A549 (cell line): ENCODE results near the gene SLCO3A1. TPM values are rescaled to one million over a fixed set of nuclear protein-coding genes. Genes with fewer than 3 reads are reported as not detected.

Experiments
- ATAC-seq, 2 experiments: fragments of 200-7000 bp in 1 of 2; fragments of >200 bp in 1 of 2; cut with Nextera tagmentation in 1 of 2; cut with Tn5 transposase in 1 of 2; 3 replicates each; pipeline versions ENCODE4 v1.8.0 to v1.9.1; 2018 to 2020; ENCODE audit warnings: mild to moderate bottlenecking in 1 of 2, moderate library complexity in 1 of 2
- CTCF ChIA-PET: fragments of 300-600 bp; sonication (Branson Sonifier 250); formaldehyde crosslinking; extraction: SDS; loops from one replicate; lab custom pipeline; 2021; ENCODE audit warnings: antibody characterized with exemption, inconsistent platforms; lab: Yijun Ruan, JAX
- POLR2A ChIA-PET: fragments of 350-600 bp; formaldehyde crosslinking; extraction: SDS; loops from one replicate; lab custom pipeline; 2021; ENCODE audit warnings: antibody characterized with exemption, inconsistent platforms; lab: Yijun Ruan, JAX
- DNase-seq, 2 experiments: peaks; one replicate each; pipeline versions ENCODE4 v3.0.0 to v3.0.0-alpha.2; 2011 to 2016; ENCODE audit warnings: low read depth in 1 of 2, low spot score in 1 of 2
- FAIRE-seq: peaks from 2 replicates; lab custom pipeline; 2011; peaks lifted over from hg19 to GRCh38; lab: Jason Lieb, UNC
- H3K27ac ChIP-seq, 2 experiments: fragments of >200 bp; sonication (Bioruptor Twin); formaldehyde crosslinking; 3 replicates each; pipeline ENCODE4 v1.5.1; 2016 to 2017
- H3K4me1 ChIP-seq: fragments of >200 bp; sonication (Bioruptor Twin); formaldehyde crosslinking; 3 replicates; pipeline ENCODE4 v1.6.1; 2016
- H3K4me2 ChIP-seq: fragments of >200 bp; sonication (Bioruptor Twin); formaldehyde crosslinking; 3 replicates; pipeline ENCODE4 v1.6.1; 2016
- H3K4me3 ChIP-seq: fragments of >200 bp; sonication (Bioruptor Twin); formaldehyde crosslinking; 3 replicates; pipeline ENCODE4 v1.5.1; 2016
- H3K9me3 ChIP-seq: fragments of >200 bp; sonication (Bioruptor Twin); formaldehyde crosslinking; 3 replicates; pipeline ENCODE4 v1.6.1; 2016
- BHLHE40 ChIP-seq: IDR thresholded peaks from 2 replicates; pipeline ENCODE4 v1.6.1; 2012; ENCODE audit warnings: low read depth, low read length, inconsistent platforms
- CHD2 ChIP-seq: fragments of 150-350 bp; IDR thresholded peaks from 2 replicates; pipeline ENCODE4 v1.6.1; 2014; ENCODE audit warnings: low read length; ENCODE audit not compliant: partially characterized antibody
- CHD4 ChIP-seq: fragments of 200-600 bp; sonication (generic); IDR thresholded peaks from 2 replicates; pipeline ENCODE4 v1.6.1; 2016; ENCODE audit warnings: antibody characterized with exemption, mild to moderate bottlenecking, borderline replicate concordance
- EHMT2 ChIP-seq: fragments of 200-600 bp; sonication (generic); IDR thresholded peaks from 2 replicates; pipeline ENCODE4 v1.6.1; 2016; ENCODE audit warnings: antibody characterized with exemption, low read depth, mild to moderate bottlenecking, moderate library complexity
- ELK1 ChIP-seq: fragments of 150-350 bp; IDR thresholded peaks from 2 replicates; pipeline ENCODE4 v1.6.1; 2014; ENCODE audit warnings: low read depth, mild to moderate bottlenecking, low read length
- EP300 ChIP-seq, 2 experiments: fragments of >200 bp; sonication (Bioruptor Twin); formaldehyde crosslinking; IDR thresholded peaks; 2 replicates in 1 of 2; 3 replicates in 1 of 2; pipeline ENCODE4 v1.6.1; 2016 to 2017
- ESRRA ChIP-seq: fragments of 150-350 bp; IDR thresholded peaks from 2 replicates; pipeline ENCODE4 v1.6.1; 2014; ENCODE audit warnings: mild to moderate bottlenecking, low read length, borderline replicate concordance
- FOSL2 ChIP-seq, 2 experiments: fragments of 450-650 bp in 1 of 2; fragments of >200 bp in 1 of 2; sonication (Bioruptor Twin) in 1 of 2; formaldehyde crosslinking; IDR thresholded peaks; 2 replicates each; pipeline versions ENCODE4 v1.5.0 to v1.6.1; 2016 to 2020; ENCODE audit warnings: mild to moderate bottlenecking in 1 of 2, moderate library complexity in 1 of 2
- HDAC2 ChIP-seq: fragments of 200-600 bp; sonication (generic); IDR thresholded peaks from 2 replicates; pipeline ENCODE4 v1.6.1; 2016
- HOXA7 ChIP-seq: fragments of 250-450 bp; sonication (Bioruptor Pico); IDR thresholded peaks from 2 replicates; pipeline ENCODE4 v1.5.0; 2020; ENCODE audit warnings: mild to moderate bottlenecking, moderate library complexity
- HOXB5 ChIP-seq: fragments of 250-450 bp; sonication (Bioruptor Pico); IDR thresholded peaks from 2 replicates; pipeline ENCODE4 v1.5.0; 2020; ENCODE audit warnings: mild to moderate bottlenecking, moderate library complexity
- JUNB ChIP-seq: fragments of >200 bp; sonication (Bioruptor Twin); formaldehyde crosslinking; IDR thresholded peaks from 2 replicates; pipeline ENCODE4 v1.6.1; 2016
- NFE2L2 ChIP-seq: fragments of 150-350 bp; conservative IDR thresholded peaks from 2 replicates; pipeline ENCODE4 v1.6.1; 2014; ENCODE audit warnings: low read length
- NPAS2 ChIP-seq: fragments of 250-450 bp; sonication (Bioruptor Pico); IDR thresholded peaks from 2 replicates; pipeline ENCODE4 v1.8.0; 2022; ENCODE audit warnings: mild to moderate bottlenecking, moderate library complexity, borderline replicate concordance
- NR3C1 ChIP-seq: fragments of >200 bp; sonication (Bioruptor Twin); formaldehyde crosslinking; IDR thresholded peaks from 3 replicates; pipeline ENCODE4 v1.6.1; 2017
- PHF8 ChIP-seq: fragments of 200-600 bp; sonication (generic); IDR thresholded peaks from 2 replicates; pipeline ENCODE4 v1.6.1; 2016; ENCODE audit warnings: low read depth, mild to moderate bottlenecking, antibody characterized with exemption, moderate library complexity, borderline replicate concordance
- POLR2AphosphoS2 ChIP-seq: conservative IDR thresholded peaks from 2 replicates; pipeline ENCODE4 v1.6.1; 2012; ENCODE audit warnings: low read length, improper control_type of control experiment, inconsistent platforms
- RAD21 ChIP-seq, 2 experiments: fragments of >200 bp in 1 of 2; sonication (Bioruptor Twin) in 1 of 2; formaldehyde crosslinking in 1 of 2; IDR thresholded peaks in 1 of 2; conservative IDR thresholded peaks in 1 of 2; 2 replicates in 1 of 2; 3 replicates in 1 of 2; pipeline ENCODE4 v1.6.1; 2012 to 2018; ENCODE audit warnings: inconsistent platforms in 1 of 2
- RARB ChIP-seq: fragments of 250-450 bp; sonication (Bioruptor Pico); IDR thresholded peaks from 2 replicates; pipeline ENCODE4 v1.8.0; 2021; ENCODE audit warnings: mild to moderate bottlenecking, moderate library complexity
- RNF2 ChIP-seq: fragments of 200-600 bp; sonication (generic); IDR thresholded peaks from 2 replicates; pipeline ENCODE4 v1.6.1; 2016; ENCODE audit warnings: low read depth, mild to moderate bottlenecking, antibody characterized with exemption, moderate library complexity, borderline replicate concordance
- SMC3 ChIP-seq: fragments of >200 bp; sonication (Bioruptor Twin); formaldehyde crosslinking; IDR thresholded peaks from 3 replicates; pipeline ENCODE4 v1.6.1; 2018; ENCODE audit warnings: inconsistent platforms
- TFCP2L1 ChIP-seq: fragments of 250-450 bp; sonication (Bioruptor Pico); IDR thresholded peaks from 2 replicates; pipeline ENCODE4 v1.5.0; 2021; ENCODE audit warnings: mild to moderate bottlenecking
- USF2 ChIP-seq: fragments of 450-650 bp; IDR thresholded peaks from 2 replicates; pipeline ENCODE4 v1.6.1; 2014; ENCODE audit warnings: antibody characterized with exemption
- ZC3H11A ChIP-seq: fragments of 450-650 bp; IDR thresholded peaks from 2 replicates; pipeline ENCODE4 v1.6.1; 2014; ENCODE audit warnings: antibody characterized with exemption, mild to moderate bottlenecking
- ZNF302 ChIP-seq: fragments of 250-450 bp; sonication (Bioruptor Pico); IDR thresholded peaks from 2 replicates; pipeline ENCODE4 v1.9.0; 2021; ENCODE audit warnings: inconsistent platforms, mild to moderate bottlenecking, moderate library complexity
- WGBS: methylation state at CpG from one replicate; pipeline ENCODE4 v1.1.6; 2017; ENCODE audit errors: missing lambda C conversion rate; 5-methylcytosine and 5-hydroxymethylcytosine counted together
- polyA plus RNA-seq, 4 experiments: library from polyadenylated mRNA; depleted of rRNA in 3 of 4; stranded (reverse); fragments of >200 nt; fragmentation: RNase III in 1 of 4; extraction: RNeasy Plus Mini Kit Qiagen cat#74134 plus additional on column Dnase treatment in 1 of 4; gene quantifications; 2 replicates in 3 of 4; 3 replicates in 1 of 4; pipeline ENCODE4 v1.2.3, GENCODE V29; 2011 to 2017
- TF ChIP-seq, protein P1 (sequence below): IDR thresholded peaks from 2 replicates; pipeline ENCODE4 v1.6.1; 2012
- TF ChIP-seq, protein P2 (sequence below): fragments of >200 bp; sonication (Bioruptor Twin); formaldehyde crosslinking; IDR thresholded peaks from 2 replicates; pipeline ENCODE4 v1.6.1; 2016

Gene SLCO3A1
- polyA plus RNA-seq, 2 of the 4 experiments (the other 2 are of a cell fraction): 16.8 to 17.0 TPM

DNA sequence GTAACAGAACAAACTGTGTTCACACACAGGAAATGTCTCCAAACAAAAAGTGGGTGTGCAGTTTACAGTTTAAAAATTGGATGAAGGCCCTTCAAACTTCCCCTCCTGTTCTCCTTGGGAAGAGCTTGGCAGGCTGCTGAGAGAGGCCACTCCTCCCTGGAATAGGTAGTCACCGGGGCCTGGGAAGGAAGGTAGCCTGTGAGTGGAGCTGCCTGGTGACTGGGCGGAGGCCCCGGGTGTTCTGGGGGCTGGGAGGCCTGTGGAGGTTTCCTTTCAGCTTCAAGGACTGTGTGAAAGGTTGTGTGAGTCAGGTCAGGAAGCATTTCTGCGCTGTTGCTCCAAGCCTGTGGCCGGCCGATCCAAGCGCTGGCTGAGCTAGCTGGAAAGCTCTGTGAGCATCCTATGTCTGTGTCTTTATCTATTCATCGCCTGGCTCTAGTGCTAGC is 14.1 kb downstream of the SLCO3A1 start:
- CTCF ChIA-PET: interaction anchor here (0.7 to 2.4 kb wide), 12 partner anchors 10 to 811 kb away, joined by 3 to 12 read pairs (median 4); partner anchors contain the start of gene SLCO3A1
- no peak overlapping the region for H3K4me3 ChIP-seq
- TF ChIP-seq FOSL2 (IDR thresholded peaks at IDR 0.05): no peak
- TF ChIP-seq FOSL2 (CRISPR knock-in tag; IDR thresholded peaks at IDR 0.05): peak; percentile 35; the same call in 1 of the 2 replicates
- TF ChIP-seq HDAC2: no peak
- no peak for TF ChIP-seq RAD21 (conservative IDR thresholded peaks at IDR 0.05 in 1 of 2, IDR thresholded peaks at IDR 0.05 in 1 of 2)
- FAIRE-seq: no peak
- peak overlapping the region; percentile 47 for H3K4me2 ChIP-seq
- WGBS: 35% methylated on average over 8 of the region's 8 CpGs
- DNase-seq: peak; percentile 73 to 78
- H3K4me1 ChIP-seq: peaks cover 28% of the 10 kb centered on the region
- H3K27ac ChIP-seq: peak overlapping the region; percentile 40 to 79
- H3K9me3 ChIP-seq: no peaks in the 10 kb centered on the region
- peak; percentile 98 to 99 for ATAC-seq
- POLR2A ChIA-PET: interaction anchor here (0.7 to 1.4 kb wide), 6 partner anchors 13 to 202 kb away, joined by 3 to 17 read pairs (median 4); partner anchors contain the start of gene SLCO3A1

- no peaks in the 10 kb centered on the region for H3K9me3 ChIP-seq
Observed at GRCh38 chr15:91870876-91871537, 17.5 kb downstream of the SLCO3A1 start.

GRCh38 chr15:91871837-91872236 is 18.3 kb downstream of the SLCO3A1 start:
- Histone ChIP-seq H3K4me3 (no peak overlapping the region), H3K4me1 (peaks cover 15% of the 10 kb centered on the region), H3K4me2 (no peak overlapping the region), H3K9me3 (no peaks in the 10 kb centered on the region), H3K27ac (no peak overlapping the region)
- CTCF ChIA-PET: interaction anchor here (0.9 kb wide), 1 partner anchor 19 kb away, joined by 4 read pairs; no protein-coding TSS in a partner anchor
- FAIRE-seq (no peak), ATAC-seq (no peak), DNase-seq (no peak)
- 92% methylated on average over 5 of the region's 5 CpGs for WGBS
- TF ChIP-seq RNF2: no peak
- no peak for TF ChIP-seq HOXB5 (CRISPR knock-in tag)
- TF ChIP-seq RARB (CRISPR knock-in tag): no peak
- no peak for TF ChIP-seq HOXA7 (CRISPR knock-in tag)
- TF ChIP-seq TFCP2L1 (CRISPR knock-in tag): no peak
- no peak for TF ChIP-seq JUNB
- no peak for TF ChIP-seq NPAS2 (CRISPR knock-in tag)
- no peak for TF ChIP-seq RAD21 (conservative IDR thresholded peaks at IDR 0.05 in 1 of 2, IDR thresholded peaks at IDR 0.05 in 1 of 2)
- TF ChIP-seq, protein P1, sequence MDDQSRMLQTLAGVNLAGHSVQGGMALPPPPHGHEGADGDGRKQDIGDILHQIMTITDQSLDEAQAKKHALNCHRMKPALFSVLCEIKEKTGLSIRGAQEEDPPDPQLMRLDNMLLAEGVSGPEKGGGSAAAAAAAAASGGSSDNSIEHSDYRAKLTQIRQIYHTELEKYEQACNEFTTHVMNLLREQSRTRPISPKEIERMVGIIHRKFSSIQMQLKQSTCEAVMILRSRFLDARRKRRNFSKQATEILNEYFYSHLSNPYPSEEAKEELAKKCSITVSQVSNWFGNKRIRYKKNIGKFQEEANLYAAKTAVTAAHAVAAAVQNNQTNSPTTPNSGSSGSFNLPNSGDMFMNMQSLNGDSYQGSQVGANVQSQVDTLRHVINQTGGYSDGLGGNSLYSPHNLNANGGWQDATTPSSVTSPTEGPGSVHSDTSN: no peak
- no peak for TF ChIP-seq EP300 (IDR thresholded peaks at IDR 0.05)
- no peak for TF ChIP-seq BHLHE40
- TF ChIP-seq ZNF302: no peak
- no peak for TF ChIP-seq NR3C1
- TF ChIP-seq CHD2: no peak
- no peak for TF ChIP-seq CHD4
- TF ChIP-seq EHMT2: no peak
- no peak for TF ChIP-seq USF2
- TF ChIP-seq POLR2AphosphoS2: no peak
- TF ChIP-seq, all 56 proteins: peak for 0
- POLR2A ChIA-PET: no interaction called here

More at GRCh38 chr15:91870876-91871537, 17.5 kb downstream of the SLCO3A1 start:
- TF ChIP-seq ELK1: no peak
- no peak for TF ChIP-seq ESRRA
- TF ChIP-seq NFE2L2: no peak
- TF ChIP-seq HOXA7 (CRISPR knock-in tag): no peak
- no peak for TF ChIP-seq NPAS2 (CRISPR knock-in tag)
- TF ChIP-seq PHF8: no peak
- TF ChIP-seq, protein P2, sequence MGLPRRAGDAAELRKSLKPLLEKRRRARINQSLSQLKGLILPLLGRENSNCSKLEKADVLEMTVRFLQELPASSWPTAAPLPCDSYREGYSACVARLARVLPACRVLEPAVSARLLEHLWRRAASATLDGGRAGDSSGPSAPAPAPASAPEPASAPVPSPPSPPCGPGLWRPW: no peak
- no peak for TF ChIP-seq FOSL2 (IDR thresholded peaks at IDR 0.05)
- TF ChIP-seq FOSL2 (CRISPR knock-in tag; IDR thresholded peaks at IDR 0.05): no peak
- no peak for TF ChIP-seq NR3C1
- no peak for TF ChIP-seq SMC3
- TF ChIP-seq ZC3H11A: no peak
- TF ChIP-seq EP300 (IDR thresholded peaks at IDR 0.05): no peak
- no peak overlapping the region for H3K4me3 ChIP-seq
- H3K4me1 ChIP-seq: peaks cover 23% of the 10 kb centered on the region
- no peak overlapping the region for H3K27ac ChIP-seq
- WGBS: 65% methylated on average over 6 of the region's 6 CpGs
- no peak overlapping the region for H3K4me2 ChIP-seq
- FAIRE-seq: no peak
- ATAC-seq: no peak
- ChIA-PET POLR2A (no interaction called here), CTCF (interaction anchor here (0.7 to 1.0 kb wide), 2 partner anchors 95 to 821 kb away, joined by 3 read pairs; no protein-coding TSS in a partner anchor)
- DNase-seq: no peak
